Activated B cell treated with CpG ODN at 0.5 μM for 24 hours (primary cell): ENCODE results near the gene CADM4. TPM values are rescaled to one million over a fixed set of nuclear protein-coding genes. Genes with fewer than 3 reads are reported as not detected.
A peak's percentile ranks its signal among the peaks of the same experiment; 100 is the strongest.

Experiments used
- ATAC-seq: fragments of 200-7000 bp; cut with Tn5 transposase; one replicate; pipeline ENCODE4 v1.10.0; 2021; ENCODE audit warnings: low read depth, mild to moderate bottlenecking, moderate library complexity
- CTCF ChIA-PET: fragments of 350-600 bp; sonication (Branson Sonifier 250); formaldehyde crosslinking; loops from one replicate; lab custom pipeline; 2021; ENCODE audit warnings: antibody characterized with exemption; lab: Charles Lee
- POLR2A ChIA-PET: fragments of 350-600 bp; sonication (Branson Sonifier 250); formaldehyde crosslinking; loops from one replicate; lab custom pipeline; 2021; ENCODE audit warnings: antibody characterized with exemption; lab: Charles Lee
- DNase-seq: peaks from one replicate; pipeline ENCODE4 v3.0.0; 2022
- H3K27ac Mint-ChIP-seq: one replicate; pipeline ENCODE4 v1.8.0; 2020; ENCODE audit warnings: mixed read lengths
- H3K27me3 Mint-ChIP-seq: one replicate; pipeline ENCODE4 v1.8.0; 2021; ENCODE audit warnings: mixed read lengths
- H3K36me3 Mint-ChIP-seq: one replicate; pipeline ENCODE4 v1.8.0; 2021; ENCODE audit warnings: low read depth, mixed read lengths
- H3K4me1 Mint-ChIP-seq: one replicate; pipeline ENCODE4 v1.8.0; 2021; ENCODE audit warnings: mixed read lengths
- H3K4me3 Mint-ChIP-seq: one replicate; pipeline ENCODE4 v1.8.0; 2020; ENCODE audit warnings: mild to moderate bottlenecking, mixed read lengths
- H3K9me3 Mint-ChIP-seq: one replicate; pipeline ENCODE4 v1.8.0; 2020; ENCODE audit warnings: mixed read lengths
- intact Hi-C: fragments of 100-400 bp; cut with micrococcal nuclease; formaldehyde crosslinking; loops from one replicate; pipeline ENCODE4 v1.15.1; 2024
- total RNA-seq: library from RNA; stranded (reverse); gene quantifications from 2 replicates; pipeline ENCODE4 v1.2.3, GENCODE V29; 2022
- TF ChIP-seq, protein P1 (sequence below): fragments of 200-600 bp; IDR thresholded peaks from one replicate; pipeline ENCODE4 v1.8.0; 2022; ENCODE audit warnings: antibody characterized with exemption, mild to moderate bottlenecking

Gene CADM4
- total RNA-seq, 1 donor from 2014 or later: not detected

DNA sequence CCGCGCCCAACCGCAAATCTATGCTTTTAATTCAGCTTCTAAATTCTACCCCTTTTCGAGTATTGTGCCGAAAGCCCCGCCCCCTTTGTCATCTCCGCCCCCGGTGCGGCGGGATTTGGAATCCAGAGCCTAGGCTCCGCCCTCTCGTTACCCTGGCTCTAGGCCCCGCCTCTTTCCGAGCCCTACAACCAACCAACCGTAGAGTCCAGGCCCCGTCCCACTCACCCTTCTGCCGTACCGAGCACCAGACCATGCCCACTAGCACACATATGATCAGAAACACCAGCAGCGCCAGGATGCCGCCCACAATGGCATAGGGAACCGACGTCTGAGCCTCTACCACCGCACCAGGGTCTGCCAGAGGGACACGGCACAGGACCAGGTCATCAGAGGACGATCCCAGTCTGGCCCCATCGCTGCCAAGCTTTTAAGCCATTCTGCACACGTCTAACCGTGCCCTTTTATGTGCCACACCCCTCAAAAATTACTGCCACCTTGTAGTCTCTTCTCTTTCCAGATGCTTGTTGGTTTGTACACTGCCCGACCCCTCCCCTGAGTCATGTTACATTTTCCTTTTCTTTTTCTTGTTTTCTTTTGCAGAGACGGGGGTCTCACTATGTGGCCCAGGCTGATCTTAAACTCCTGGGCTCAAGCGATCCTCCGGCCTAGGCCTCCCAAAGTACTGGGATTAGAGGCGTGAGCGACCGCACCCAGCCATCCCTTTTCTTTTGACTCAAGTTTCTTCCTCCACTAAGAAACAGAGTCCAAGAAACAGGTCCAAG is 15.6 kb downstream of the CADM4 start:
- intact Hi-C loops: no loop called here
- Mint-ChIP-seq H3K9me3 (no peaks in the 10 kb centered on the region), H3K27me3 (peaks cover 4% of the 10 kb centered on the region), H3K36me3 (peaks cover 7% of the 10 kb centered on the region), H3K27ac (peak overlapping the region; percentile 13), H3K4me3 (no peak overlapping the region), H3K4me1 (peaks cover 23% of the 10 kb centered on the region)
- ATAC-seq (no peak), DNase-seq (no peak)
- POLR2A ChIA-PET: interaction anchor here (0.6 kb wide), 1 partner anchor 48 kb away, joined by 3 read pairs; no protein-coding TSS in a partner anchor
- TF ChIP-seq, protein P1, sequence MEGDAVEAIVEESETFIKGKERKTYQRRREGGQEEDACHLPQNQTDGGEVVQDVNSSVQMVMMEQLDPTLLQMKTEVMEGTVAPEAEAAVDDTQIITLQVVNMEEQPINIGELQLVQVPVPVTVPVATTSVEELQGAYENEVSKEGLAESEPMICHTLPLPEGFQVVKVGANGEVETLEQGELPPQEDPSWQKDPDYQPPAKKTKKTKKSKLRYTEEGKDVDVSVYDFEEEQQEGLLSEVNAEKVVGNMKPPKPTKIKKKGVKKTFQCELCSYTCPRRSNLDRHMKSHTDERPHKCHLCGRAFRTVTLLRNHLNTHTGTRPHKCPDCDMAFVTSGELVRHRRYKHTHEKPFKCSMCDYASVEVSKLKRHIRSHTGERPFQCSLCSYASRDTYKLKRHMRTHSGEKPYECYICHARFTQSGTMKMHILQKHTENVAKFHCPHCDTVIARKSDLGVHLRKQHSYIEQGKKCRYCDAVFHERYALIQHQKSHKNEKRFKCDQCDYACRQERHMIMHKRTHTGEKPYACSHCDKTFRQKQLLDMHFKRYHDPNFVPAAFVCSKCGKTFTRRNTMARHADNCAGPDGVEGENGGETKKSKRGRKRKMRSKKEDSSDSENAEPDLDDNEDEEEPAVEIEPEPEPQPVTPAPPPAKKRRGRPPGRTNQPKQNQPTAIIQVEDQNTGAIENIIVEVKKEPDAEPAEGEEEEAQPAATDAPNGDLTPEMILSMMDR: no peak
- CTCF ChIA-PET: no interaction called here

DNA sequence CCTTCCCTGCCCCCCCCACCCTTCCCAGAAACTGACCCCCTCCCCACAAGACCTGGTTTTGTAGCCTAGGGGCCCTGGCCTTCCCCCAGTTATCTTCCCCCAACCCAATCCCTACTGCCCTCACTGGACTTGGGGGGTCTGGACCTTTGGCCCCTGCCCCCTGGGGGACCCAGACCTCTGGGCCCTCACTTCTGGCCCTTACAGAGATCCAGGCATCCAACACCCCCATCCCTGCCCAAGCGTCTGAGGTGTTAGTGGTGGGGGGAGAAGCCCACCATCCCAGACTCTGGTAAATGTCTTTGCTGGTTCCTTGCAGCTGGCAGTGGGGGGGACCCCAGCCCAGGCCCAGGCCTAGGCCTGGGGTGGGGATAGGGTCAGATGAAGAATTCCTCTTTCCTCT is 16.7 kb downstream of the CADM4 start:
- peaks cover 4% of the 10 kb centered on the region for H3K27me3 Mint-ChIP-seq
- no peak for ATAC-seq
- no peaks in the 10 kb centered on the region for H3K9me3 Mint-ChIP-seq
- H3K36me3 Mint-ChIP-seq: peaks cover 10% of the 10 kb centered on the region
- ChIA-PET POLR2A (no interaction called here), CTCF (no interaction called here)
- intact Hi-C loops: no loop called here
- peaks cover 27% of the 10 kb centered on the region for H3K4me1 Mint-ChIP-seq
- DNase-seq: no peak
- no peak overlapping the region for H3K27ac Mint-ChIP-seq
- no peak overlapping the region for H3K4me3 Mint-ChIP-seq
- TF ChIP-seq, protein P1: no peak

DNA sequence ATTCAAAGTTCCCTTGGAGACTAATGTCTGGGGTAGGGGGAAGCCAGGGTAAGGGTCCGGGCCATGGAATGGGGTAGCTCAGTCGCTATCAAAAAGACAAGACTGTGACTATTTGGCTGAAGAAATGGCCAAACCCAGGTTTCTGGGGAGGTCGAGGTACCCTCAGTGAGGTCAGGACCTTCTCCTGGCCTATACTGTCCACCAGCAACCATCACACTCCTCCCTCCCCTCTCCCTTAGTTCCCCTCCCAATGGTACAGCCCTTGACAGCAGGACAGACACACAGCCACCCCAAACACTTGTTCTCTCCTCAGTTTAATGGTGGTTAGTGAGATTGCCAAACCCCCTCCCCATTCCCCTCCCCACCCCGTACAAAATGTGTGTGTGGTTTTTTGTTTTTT is 17.6 kb downstream of the CADM4 start:
- POLR2A ChIA-PET: interaction anchor here (0.5 kb wide), 1 partner anchor 122 kb away, joined by 3 read pairs; no protein-coding TSS in a partner anchor
- H3K4me3 Mint-ChIP-seq: no peak overlapping the region
- H3K36me3 Mint-ChIP-seq: peaks cover 10% of the 10 kb centered on the region
- CTCF ChIA-PET: no interaction called here
- ATAC-seq (no peak), DNase-seq (no peak)
- TF ChIP-seq, protein P1: no peak
- H3K9me3 Mint-ChIP-seq: no peaks in the 10 kb centered on the region
- H3K27ac Mint-ChIP-seq: no peak overlapping the region
- intact Hi-C loops: no loop called here
- H3K4me1 Mint-ChIP-seq: peaks cover 27% of the 10 kb centered on the region
- peaks cover 2% of the 10 kb centered on the region for H3K27me3 Mint-ChIP-seq

DNA sequence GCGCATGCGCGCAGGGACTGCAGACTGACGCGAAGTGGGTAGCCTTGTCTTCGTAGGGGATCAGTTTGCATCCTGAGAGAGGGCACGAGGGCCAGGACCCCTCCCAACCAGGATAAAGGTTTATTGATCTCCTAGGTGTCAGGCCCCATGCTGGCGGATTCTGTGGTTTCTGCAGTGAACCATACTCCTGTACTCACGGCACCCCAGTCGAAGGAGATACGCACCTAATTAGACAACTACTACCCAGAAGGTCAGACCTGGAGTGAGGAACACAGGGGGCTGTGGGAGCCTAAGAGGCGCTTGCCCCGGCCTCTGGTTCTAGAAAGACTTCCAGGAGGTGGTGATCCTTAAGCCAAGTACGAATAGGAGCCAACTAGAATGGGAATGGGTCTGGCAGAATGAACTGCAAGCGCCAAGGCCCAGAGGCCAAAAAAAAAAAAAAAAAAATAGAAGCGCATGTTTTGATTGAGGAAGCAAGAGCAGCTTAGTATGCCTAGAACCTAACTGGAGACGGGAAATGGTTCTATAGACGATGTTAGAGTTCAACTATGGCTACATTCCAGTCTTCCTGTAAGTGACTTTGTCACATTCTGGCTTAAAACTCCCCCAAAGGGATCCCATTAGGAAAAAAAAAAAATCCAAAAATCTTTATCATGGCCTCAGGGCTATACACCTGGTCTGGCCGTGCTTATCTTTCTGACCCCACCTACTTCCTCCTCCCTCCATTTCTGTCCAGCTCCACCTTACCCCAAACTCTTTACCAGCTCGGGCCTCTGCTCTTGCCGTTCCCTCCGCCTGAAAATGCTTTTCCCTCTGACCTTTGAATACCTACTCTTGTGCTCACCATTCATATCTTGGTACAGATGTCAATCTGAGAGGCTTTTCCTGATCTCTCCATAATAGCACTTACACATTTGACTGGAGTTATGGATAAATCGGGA is 19.3 kb downstream of the CADM4 start:
- intact Hi-C loops: no loop called here
- peaks cover 27% of the 10 kb centered on the region for H3K4me1 Mint-ChIP-seq
- TF ChIP-seq, protein P1: no peak
- POLR2A ChIA-PET: interaction anchor here (0.7 to 1.7 kb wide), 6 partner anchors 14 to 144 kb away, joined by 3 to 8 read pairs (median 6); partner anchors contain the start of genes SMG9 and ZNF576
- peak overlapping the region; percentile 96 for H3K27ac Mint-ChIP-seq
- H3K27me3 Mint-ChIP-seq: no peaks in the 10 kb centered on the region
- peaks cover 10% of the 10 kb centered on the region for H3K36me3 Mint-ChIP-seq
- H3K9me3 Mint-ChIP-seq: no peaks in the 10 kb centered on the region
- DNase-seq: no peak
- H3K4me3 Mint-ChIP-seq: peak overlapping the region; percentile 94
- ATAC-seq: peak; percentile 1
- CTCF ChIA-PET: no interaction called here
